H9 (cell line): ENCODE results near the gene EEF2KMT. TPM values are rescaled to one million over a fixed set of nuclear protein-coding genes. Genes with fewer than 3 reads are reported as not detected.

Experiments used
- DNase-seq: peaks from one replicate; pipeline ENCODE4 v3.0.0-alpha.2; 2017
- H2AFZ ChIP-seq: one replicate; pipeline ENCODE4 v1.6.1; 2013; ENCODE audit warnings: mild to moderate bottlenecking, low read length, control low read depth, moderate library complexity
- H2AK5ac ChIP-seq: 2 replicates; pipeline ENCODE4 v1.6.1; 2013; ENCODE audit warnings: low read length, control low read depth, mixed read lengths; ENCODE audit not compliant: insufficient read length
- H2BK120ac ChIP-seq: one replicate; pipeline ENCODE4 v1.6.1; 2013; ENCODE audit warnings: low read depth, mild to moderate bottlenecking, low read length, control low read depth, inconsistent platforms; ENCODE audit not compliant: poor library complexity, severe bottlenecking
- H2BK12ac ChIP-seq: 2 replicates; pipeline ENCODE4 v1.6.1; 2013; ENCODE audit warnings: low read length, control low read depth, mixed read lengths, low read depth; ENCODE audit not compliant: insufficient read length
- H2BK15ac ChIP-seq: 2 replicates; pipeline ENCODE4 v1.6.1; 2013; ENCODE audit warnings: low read depth, low read length, control low read depth
- H2BK20ac ChIP-seq: one replicate; pipeline ENCODE4 v1.6.1; 2013; ENCODE audit warnings: low read depth, mild to moderate bottlenecking, low read length, control low read depth, inconsistent platforms; ENCODE audit not compliant: poor library complexity, severe bottlenecking
- H2BK5ac ChIP-seq: 2 replicates; pipeline ENCODE4 v1.6.1; 2013; ENCODE audit warnings: low read length, control low read depth, mixed read lengths; ENCODE audit not compliant: insufficient read length
- H3K14ac ChIP-seq: 2 replicates; pipeline ENCODE4 v1.6.1; 2013; ENCODE audit warnings: low read length, control low read depth; ENCODE audit not compliant: insufficient read depth
- H3K18ac ChIP-seq: 2 replicates; pipeline ENCODE4 v1.6.1; 2013; ENCODE audit warnings: low read depth, mild to moderate bottlenecking, mixed read lengths, low read length, control low read depth; ENCODE audit not compliant: insufficient read length
- H3K23ac ChIP-seq: 2 replicates; pipeline ENCODE4 v1.6.1; 2013; ENCODE audit warnings: low read length, control low read depth, mixed read lengths, low read depth; ENCODE audit not compliant: insufficient read length
- H3K23me2 ChIP-seq: 2 replicates; pipeline ENCODE4 v1.6.1; 2013; ENCODE audit warnings: low read depth, mild to moderate bottlenecking, mixed read lengths, low read length, control low read depth; ENCODE audit not compliant: insufficient read length, poor library complexity, severe bottlenecking
- H3K27ac ChIP-seq: 2 replicates; pipeline ENCODE4 v1.5.1; 2013; ENCODE audit warnings: low read length, control low read depth, mixed read lengths, low read depth; ENCODE audit not compliant: insufficient read length
- H3K27me3 ChIP-seq: 2 replicates; pipeline ENCODE4 v1.6.1; 2013; ENCODE audit warnings: low read length, control low read depth, inconsistent platforms; ENCODE audit not compliant: insufficient read depth
- H3K4ac ChIP-seq: 2 replicates; pipeline ENCODE4 v1.6.1; 2013; ENCODE audit warnings: low read depth, mild to moderate bottlenecking, control low read depth, inconsistent platforms, low read length, moderate library complexity
- H3K4me1 ChIP-seq: 2 replicates; pipeline ENCODE4 v1.6.1; 2013; ENCODE audit warnings: low read length, control low read depth, inconsistent platforms; ENCODE audit not compliant: insufficient read depth
- H3K4me2 ChIP-seq: 2 replicates; pipeline ENCODE4 v1.6.1; 2013; ENCODE audit warnings: low read length, control low read depth, mixed read lengths; ENCODE audit not compliant: insufficient read length, insufficient read depth
- H3K56ac ChIP-seq: 2 replicates; pipeline ENCODE4 v1.6.1; 2013; ENCODE audit warnings: low read depth, mild to moderate bottlenecking, mixed read lengths, low read length, control low read depth; ENCODE audit not compliant: insufficient read length
- H3K79me1 ChIP-seq: 2 replicates; pipeline ENCODE4 v1.6.1; 2013; ENCODE audit warnings: low read depth, mild to moderate bottlenecking, moderate library complexity, low read length, control low read depth, inconsistent platforms; ENCODE audit not compliant: insufficient read depth, poor library complexity, severe bottlenecking
- H3K79me2 ChIP-seq: 2 replicates; pipeline ENCODE4 v1.6.1; 2013; ENCODE audit warnings: low read length, control low read depth, inconsistent platforms; ENCODE audit not compliant: insufficient read depth
- H3K9ac ChIP-seq: 2 replicates; pipeline ENCODE4 v1.6.1; 2013; ENCODE audit warnings: low read length, control low read depth, mixed read lengths; ENCODE audit not compliant: insufficient read length; ENCODE audit errors: extremely low read depth
- H3K9me3 ChIP-seq: one replicate; pipeline ENCODE4 v1.6.1; 2013; ENCODE audit warnings: low read depth, low read length, inconsistent platforms; ENCODE audit not compliant: control insufficient read depth
- H3T11ph ChIP-seq: one replicate; pipeline ENCODE4 v1.6.1; 2013; ENCODE audit warnings: mild to moderate bottlenecking, low read length, control low read depth, inconsistent platforms
- H4K20me1 ChIP-seq: one replicate; pipeline ENCODE4 v1.6.1; 2013; ENCODE audit not compliant: control insufficient read depth, insufficient read length, insufficient read depth
- H4K5ac ChIP-seq: 2 replicates; pipeline ENCODE4 v1.6.1; 2013; ENCODE audit warnings: low read depth, mild to moderate bottlenecking, mixed read lengths, low read length, control low read depth; ENCODE audit not compliant: insufficient read length
- H4K8ac ChIP-seq: replicated peaks from 2 replicates; pipeline ENCODE4 v1.6.1; 2013; ENCODE audit warnings: low read length, control low read depth, mixed read lengths, low read depth; ENCODE audit not compliant: insufficient read length
- H4K91ac ChIP-seq: 2 replicates; pipeline ENCODE4 v1.6.1; 2013; ENCODE audit warnings: low read depth, mild to moderate bottlenecking, moderate library complexity, mixed read lengths, low read length, control low read depth; ENCODE audit not compliant: insufficient read length
- H3K27ac Mint-ChIP-seq, 3 experiments: 2 replicates in 2 of 3; 3 replicates in 1 of 3; pipeline ENCODE4 v1.8.0; 2020 to 2021; ENCODE audit warnings: mixed read lengths in 3 of 3, mild to moderate bottlenecking in 1 of 3, moderate library complexity in 1 of 3
- H3K27me3 Mint-ChIP-seq: 2 replicates; pipeline ENCODE4 v1.8.0; 2021; ENCODE audit warnings: low read depth, mild to moderate bottlenecking, moderate library complexity, mixed read lengths
- H3K36me3 Mint-ChIP-seq, 3 experiments: 2 replicates in 2 of 3; 3 replicates in 1 of 3; pipeline ENCODE4 v1.8.0; 2020 to 2021; ENCODE audit warnings: low read depth in 3 of 3, mixed read lengths in 3 of 3; ENCODE audit not compliant: insufficient read depth in 1 of 3
- H3K4me1 Mint-ChIP-seq, 2 experiments: 2 replicates each; pipeline ENCODE4 v1.8.0; 2020; ENCODE audit warnings: mixed read lengths in 2 of 2
- H3K4me3 Mint-ChIP-seq, 2 experiments: 2 replicates in 1 of 2; 3 replicates in 1 of 2; pipeline ENCODE4 v1.8.0; 2020 to 2021; ENCODE audit warnings: mild to moderate bottlenecking in 2 of 2, mixed read lengths in 2 of 2, moderate library complexity in 1 of 2
- H3K9me3 Mint-ChIP-seq, 2 experiments: 2 replicates in 1 of 2; 3 replicates in 1 of 2; pipeline ENCODE4 v1.8.0; 2020; ENCODE audit warnings: mild to moderate bottlenecking in 2 of 2, mixed read lengths in 2 of 2, moderate library complexity in 1 of 2
- CTCF ChIP-seq: fragments of 200-600 bp; sonication (generic); conservative IDR thresholded peaks from 3 replicates; pipeline ENCODE4 v1.8.0; 2021; ENCODE audit warnings: antibody characterized with exemption, mild to moderate bottlenecking
- WGBS: extraction: QIAGEN DNeasy Blood & Tissue Kit; methylation state at CpG from one replicate; pipeline ENCODE4 v1.1.7; 2013; ENCODE audit warnings: missing lambda C conversion rate, low lambda C conversion rate, mixed read lengths; ENCODE audit not compliant: insufficient read length; ENCODE audit errors: extremely low coverage; 5-methylcytosine and 5-hydroxymethylcytosine counted together
- total RNA-seq: library from RNA; stranded (reverse); gene quantifications from 2 replicates; pipeline ENCODE4 v1.2.1, GENCODE V29; 2021

The EEF2KMT gene
- total RNA-seq, 1 experiment from 2014 or later = 16.4 TPM

GRCh38 chr16:5046914-5047313 is 50.7 kb downstream of the EEF2KMT start:
- Histone ChIP-seq H2BK120ac (no peak overlapping the region), H3K23ac (no peak overlapping the region), H3K4ac (no peak overlapping the region), H2AK5ac (no peak overlapping the region), H4K5ac (no peak overlapping the region), H3K9me3 (no peaks in the 10 kb centered on the region), H3K79me1 (no peaks in the 10 kb centered on the region), H3K79me2 (no peaks in the 10 kb centered on the region), H3K18ac (no peak overlapping the region), H3K4me2 (no peak overlapping the region), H2AFZ (no peak overlapping the region), H3K27me3 (no peaks in the 10 kb centered on the region), H2BK20ac (no peak overlapping the region), H2BK15ac (no peak overlapping the region), H4K91ac (no peak overlapping the region), H3K23me2 (no peaks in the 10 kb centered on the region), H3T11ph (no peak overlapping the region), H4K20me1 (no peaks in the 10 kb centered on the region), H2BK12ac (no peak overlapping the region), H3K9ac (no peak overlapping the region), H3K14ac (no peak overlapping the region), H4K8ac (no peak overlapping the region), H3K56ac (no peak overlapping the region), H3K27ac (no peak overlapping the region), H3K4me1 (no peaks in the 10 kb centered on the region), H2BK5ac (no peak overlapping the region)
- Mint-ChIP-seq H3K9me3 (no peaks in the 10 kb centered on the region), H3K27ac (no peak overlapping the region), H3K36me3 (no peaks in the 10 kb centered on the region), H3K4me3 (no peak overlapping the region), H3K27me3 (no peaks in the 10 kb centered on the region), H3K4me1 (peaks cover 4 to 9% of the 10 kb centered on the region in 2 experiments; a peak in 3 of 4 replicates)
- DNase-seq = no peak
- no peak for TF ChIP-seq CTCF
- no CpG with 5 or more reads among the region's 2 CpGs for WGBS
